ENCODE data around the gene RRAGD.

RRAGD gene

GRCh38 chr6:89352278-89353117 lies 59.6 kb downstream of the RRAGD start, which contains the start of gene UBE2J1:
TSS of gene UBE2J1 (minus strand) at chr6:89352722. CDS start at chr6:89352569, 153 bp downstream.
- intact Hi-C loops (cut with DNase I): loop anchor here (5.0 to 10.0 kb wide), 4 partner anchors 60 to 462 kb away; partner anchors contain the start of genes MDN1, RNGTT and RRAGD
- peak; percentile 73 to 98 (median 86) for DNase-seq

GRCh38 chr6:89351671-89352277 lies 60.3 kb downstream of the RRAGD start:
- intact Hi-C loops (cut with DNase I): loop anchor here (5.0 to 10.0 kb wide), 4 partner anchors 61 to 463 kb away; partner anchors contain the start of genes MDN1, RNGTT and RRAGD
- no peak for DNase-seq

- intact Hi-C loops (cut with DNase I): loop anchor here (5.0 to 10.0 kb wide), 4 partner anchors 62 to 464 kb away; partner anchors contain the start of genes MDN1, RNGTT and RRAGD
- no peak for DNase-seq
These were observed 61.6 kb downstream of the RRAGD start for GRCh38 chr6:89350281-89350966.

GRCh38 chr6:89348372-89348771 lies 63.7 kb downstream of the RRAGD start:
- no peak for DNase-seq
- intact Hi-C loops (cut with DNase I): no loop called here

DNA sequence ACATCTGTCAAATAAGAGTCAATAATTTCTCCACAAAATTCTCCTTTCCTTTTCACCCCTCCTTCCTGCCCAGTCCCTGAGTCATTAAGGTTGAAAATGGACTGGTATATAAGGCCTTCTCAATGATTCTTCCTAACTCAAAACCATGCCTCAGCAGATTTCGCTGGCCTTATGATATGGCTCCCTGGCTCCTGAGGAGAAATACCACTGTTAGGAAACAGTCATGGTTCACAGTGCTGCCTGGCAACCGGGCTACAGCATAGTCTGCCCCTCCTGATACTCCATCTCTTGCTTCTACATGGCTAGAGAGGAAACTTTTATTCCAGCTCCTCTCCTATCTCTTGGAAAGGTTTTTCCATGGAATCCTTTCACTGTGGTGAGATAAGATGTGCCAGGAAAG lies 64.2 kb downstream of the RRAGD start:
- intact Hi-C loops (cut with DNase I): no loop called here
- DNase-seq: no peak

DNA sequence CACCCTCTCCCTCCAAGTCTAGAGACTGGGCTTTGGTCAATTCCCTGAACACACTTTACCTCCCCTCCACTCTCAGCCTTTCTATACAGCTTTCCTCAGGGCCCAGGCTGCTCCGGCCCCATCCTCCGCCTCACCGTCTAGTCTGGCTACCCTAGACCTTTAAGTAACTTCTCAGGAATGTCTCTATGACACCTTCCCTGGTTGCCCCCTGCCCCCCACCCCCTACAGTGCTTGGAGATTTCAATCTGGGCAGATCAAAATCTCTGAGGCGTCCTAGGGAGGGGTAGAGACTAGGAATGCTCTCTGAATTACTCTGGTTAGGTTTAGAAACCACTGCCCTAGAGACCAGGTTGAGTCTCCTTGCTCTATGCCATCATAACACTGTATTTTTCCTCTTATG lies 65.6 kb downstream of the RRAGD start:
- DNase-seq: no peak
- intact Hi-C loops (cut with DNase I): no loop called here

- no peak for DNase-seq
- intact Hi-C loops (cut with DNase I): no loop called here
These were observed 72.5 kb downstream of the RRAGD start for GRCh38 chr6:89339565-89339964.

GRCh38 chr6:89335164-89335563 lies 76.9 kb downstream of the RRAGD start:
- intact Hi-C loops (cut with DNase I): no loop called here
- no peak for DNase-seq

DNA sequence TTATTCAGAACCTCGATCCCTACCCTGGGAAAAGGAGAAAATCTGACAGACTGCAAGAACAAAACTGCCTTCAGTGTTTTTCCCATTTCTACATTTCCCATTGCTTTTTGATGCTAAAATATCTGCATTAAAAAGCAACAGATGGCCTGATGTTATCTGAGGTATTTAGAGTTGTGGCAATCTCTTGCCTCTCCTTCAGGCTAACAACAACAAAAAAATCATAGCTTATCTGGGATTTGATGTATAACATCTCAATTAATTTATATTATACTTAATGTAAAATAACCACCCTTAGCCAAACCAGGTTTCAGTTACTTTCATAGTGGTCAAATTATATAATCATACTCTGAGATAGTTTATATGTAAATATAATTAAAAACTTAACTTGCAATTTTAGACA lies 81.2 kb downstream of the RRAGD start:
- no peak for DNase-seq
- intact Hi-C loops (cut with DNase I): no loop called here

- intact Hi-C loops (cut with DNase I): no loop called here
These were observed 83.1 kb downstream of the RRAGD start for GRCh38 chr6:89328976-89329375.

DNA sequence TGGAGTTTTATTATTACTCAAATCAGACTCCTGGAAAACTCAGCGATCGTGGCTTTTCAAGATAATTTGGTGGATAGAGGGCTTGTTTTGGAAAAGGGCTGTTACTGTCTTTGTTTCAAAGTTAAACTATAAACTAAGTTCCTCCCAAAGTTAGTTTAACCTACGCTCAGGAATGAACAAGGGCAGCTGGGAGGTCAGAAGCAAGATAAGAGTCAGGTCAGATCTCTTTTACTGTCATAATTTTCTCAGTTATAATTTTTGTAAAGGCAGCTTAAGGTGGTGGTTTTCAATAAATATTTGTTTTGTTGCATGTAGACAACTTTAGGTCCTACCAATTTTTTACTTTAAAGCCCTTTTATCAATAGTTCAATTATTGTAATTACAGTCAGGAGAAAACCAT lies 87.8 kb downstream of the RRAGD start:
- intact Hi-C loops (cut with DNase I): no loop called here

More at GRCh38 chr6:89328976-89329375, 83.1 kb downstream of the RRAGD start:
- no peak for DNase-seq

DNA sequence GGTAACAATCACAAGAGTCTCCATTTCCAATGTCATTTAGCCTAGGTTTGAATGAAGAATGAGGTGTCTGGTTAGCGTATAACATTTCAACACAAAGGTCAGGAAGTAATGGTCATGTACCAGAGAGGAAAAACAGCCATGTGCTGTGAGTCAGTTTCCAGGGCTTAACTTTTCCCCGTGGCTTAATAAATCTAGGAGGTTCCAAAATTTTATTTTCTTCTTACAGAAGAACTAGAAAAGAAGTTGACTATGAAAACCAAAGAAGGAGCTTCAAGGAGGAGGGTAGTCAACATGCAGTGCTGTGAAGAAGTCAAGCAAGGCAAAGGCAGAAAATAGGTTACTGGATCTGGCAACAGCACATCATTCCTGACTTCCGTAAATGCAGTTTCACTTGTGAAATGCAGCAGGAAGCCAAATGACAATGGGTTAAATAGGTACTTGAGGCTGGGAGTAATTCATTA lies 88.5 kb downstream of the RRAGD start:
- no peak for DNase-seq
- intact Hi-C loops (cut with DNase I): no loop called here

More for the DNA sequence above, 87.8 kb downstream of the RRAGD start:
- DNase-seq: no peak

DNA sequence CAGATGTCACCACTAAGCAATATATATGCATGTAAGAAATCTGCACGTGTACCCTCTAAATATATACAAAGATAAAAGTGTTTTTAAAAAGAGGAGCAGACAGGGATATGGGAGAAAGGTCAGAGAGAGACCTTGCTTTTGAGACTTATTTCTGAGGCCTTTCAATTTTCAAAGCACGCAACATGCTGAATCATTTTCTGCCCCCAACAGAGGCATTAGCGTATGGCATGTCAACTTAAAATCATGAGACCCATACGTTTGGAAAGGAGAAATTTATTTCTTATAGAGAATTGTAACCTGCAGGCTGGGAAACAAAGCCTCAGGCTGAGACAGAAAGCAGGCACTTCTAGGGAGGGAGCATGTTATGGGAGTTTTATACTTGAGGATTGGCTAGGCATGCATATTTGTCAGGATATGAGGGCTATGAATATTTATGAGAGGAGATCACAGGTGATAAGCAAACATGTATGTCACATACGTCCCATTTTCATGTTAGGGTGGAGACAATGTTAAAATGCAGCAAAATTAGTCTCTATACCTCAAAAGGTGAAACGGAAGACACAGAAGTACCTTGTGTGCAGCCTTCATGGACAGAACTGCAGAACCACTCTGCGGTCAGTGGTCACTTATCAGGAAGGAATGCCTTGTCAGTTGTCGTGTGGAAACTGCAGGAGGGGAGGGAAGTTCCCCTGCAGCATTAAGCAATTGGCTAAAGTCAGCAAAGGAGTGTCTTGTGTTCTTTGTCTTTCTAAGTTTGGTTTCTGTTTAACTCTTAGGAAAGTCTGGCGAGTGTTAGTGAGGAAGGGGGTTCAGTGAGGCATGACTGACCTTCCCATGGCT lies 90.7 kb downstream of the RRAGD start:
- intact Hi-C loops (cut with DNase I): no loop called here
- DNase-seq: peak in 1 of 10 donors; percentile 57

DNA sequence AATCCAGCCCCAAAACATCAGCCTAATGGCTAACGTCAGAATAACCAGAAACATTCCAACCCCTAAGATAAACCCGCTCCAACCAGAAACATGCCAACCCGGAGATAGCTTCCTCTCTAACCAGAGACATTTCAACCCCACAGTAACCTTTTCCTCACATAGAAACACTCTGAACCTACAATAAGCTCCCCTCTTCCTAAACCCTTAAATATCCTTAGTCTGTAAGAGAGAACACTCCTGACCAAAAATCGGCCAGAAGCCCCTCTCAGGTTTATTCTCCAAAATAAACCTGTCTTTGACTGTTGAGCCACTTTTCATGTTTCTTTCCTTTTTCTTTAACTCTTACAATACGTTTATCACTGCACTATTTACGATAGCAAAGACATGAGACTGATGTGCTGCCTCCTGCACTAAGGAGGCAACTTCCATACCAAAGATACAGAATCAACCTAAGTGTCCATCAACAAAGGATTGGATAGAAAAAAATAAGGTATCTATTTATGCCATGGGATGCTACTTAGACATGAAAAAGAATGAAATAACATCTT lies 92.0 kb downstream of the RRAGD start:
- intact Hi-C loops (cut with DNase I): no loop called here
- DNase-seq: no peak

DNA sequence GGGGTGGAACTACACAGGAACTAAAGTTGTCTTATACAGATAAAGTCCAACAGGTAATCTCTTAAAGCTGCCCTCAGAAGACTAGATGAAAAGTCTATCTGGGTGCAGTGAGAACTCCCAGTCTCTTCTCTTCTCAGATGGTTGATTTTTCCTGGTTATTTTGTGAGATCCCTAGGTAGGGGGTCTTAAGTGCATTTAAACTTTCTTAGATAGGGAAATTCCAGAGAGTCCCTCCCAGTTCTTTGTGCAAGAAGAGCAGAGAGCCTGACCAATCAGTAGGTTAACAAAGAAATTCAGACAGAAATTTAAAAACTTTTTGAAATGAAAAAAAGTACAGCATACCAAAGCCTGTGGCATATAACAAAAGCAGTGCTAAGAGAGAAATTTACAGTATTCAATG lies 95.0 kb downstream of the RRAGD start:
- DNase-seq: no peak
- intact Hi-C loops (cut with DNase I): no loop called here

GRCh38 chr6:89315249-89315885 lies 96.7 kb downstream of the RRAGD start, which contains the start of gene GABRR2:
TSS of gene GABRR2 (minus strand) at chr6:89315299. CDS start at chr6:89315165, 134 bp downstream.
- intact Hi-C loops (cut with DNase I): no loop called here

DNA sequence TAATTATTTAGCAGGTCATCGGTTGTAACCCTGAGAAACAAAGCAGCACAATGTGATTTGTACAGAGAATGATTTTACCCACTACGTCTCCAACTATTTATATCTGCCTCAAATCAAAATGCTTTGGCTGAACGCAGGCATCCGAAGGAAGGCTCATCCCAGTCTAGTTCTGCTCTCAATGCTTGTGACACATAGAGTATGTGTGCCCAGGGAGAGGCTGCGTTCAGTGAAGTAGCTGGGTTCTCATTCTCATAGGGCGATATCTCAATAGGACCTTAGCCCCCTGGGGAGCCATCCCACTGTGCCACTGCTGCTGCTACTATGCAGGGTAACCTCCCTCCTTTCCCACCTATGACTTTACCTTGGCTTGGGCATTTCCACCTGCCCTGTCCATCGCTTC lies 97.4 kb downstream of the RRAGD start:
- intact Hi-C loops (cut with DNase I): no loop called here
- DNase-seq: peak in 2 of 10 donors; percentile 27 to 50

More at GRCh38 chr6:89315249-89315885, 96.7 kb downstream of the RRAGD start, which contains the start of gene GABRR2:
- peak in 2 of 10 donors; percentile 21 to 29 for DNase-seq

Data from posterior cingulate gyrus (tissue), 11 donors.